WTC11 (cell line): ENCODE measurements around the gene RAD23B. TPM values are rescaled to one million over a fixed set of nuclear protein-coding genes. Genes with fewer than 3 reads are reported as not detected.

ENCODE experiments used
- ATAC-seq: fragments of 200-7000 bp; cut with Tn5 transposase; 2 replicates; pipeline ENCODE4 v1.10.0; 2021; ENCODE audit warnings: mild to moderate bottlenecking, moderate library complexity
- CTCF ChIA-PET: fragments of 300-600 bp; sonication (Branson Sonifier 250); formaldehyde crosslinking; loops from one replicate; lab custom pipeline; 2021; ENCODE audit warnings: antibody characterized with exemption; lab: Charles Lee
- POLR2A ChIA-PET: fragments of 350-600 bp; sonication (Branson Sonifier 250); formaldehyde crosslinking; loops from one replicate; lab custom pipeline; 2021; ENCODE audit warnings: antibody characterized with exemption; lab: Charles Lee
- DNase-seq: peaks from one replicate; pipeline ENCODE4 v3.0.0; 2021; ENCODE audit warnings: low spot score
- H3K27ac Mint-ChIP-seq: 2 replicates; pipeline ENCODE4 v1.8.0; 2021; ENCODE audit warnings: mixed read lengths
- H3K27me3 Mint-ChIP-seq: 2 replicates; pipeline ENCODE4 v1.8.0; 2021; ENCODE audit warnings: low read depth, mild to moderate bottlenecking, moderate library complexity, mixed read lengths
- H3K36me3 Mint-ChIP-seq: 2 replicates; pipeline ENCODE4 v1.8.0; 2021; ENCODE audit warnings: mixed read lengths
- H3K4me1 Mint-ChIP-seq: 2 replicates; pipeline ENCODE4 v1.8.0; 2022; ENCODE audit warnings: mixed read lengths
- H3K4me3 Mint-ChIP-seq: 2 replicates; pipeline ENCODE4 v1.8.0; 2021; ENCODE audit warnings: mild to moderate bottlenecking, moderate library complexity, mixed read lengths
- H3K9me3 Mint-ChIP-seq: 2 replicates; pipeline ENCODE4 v1.8.0; 2021; ENCODE audit warnings: mixed read lengths
- ATF3 ChIP-seq: sonication (generic); formaldehyde crosslinking; conservative IDR thresholded peaks from 2 replicates; pipeline ENCODE4 v1.8.1; 2022; ENCODE audit warnings: mild to moderate bottlenecking, missing genetic modification reagents
- CREB1 ChIP-seq: sonication (generic); formaldehyde crosslinking; IDR thresholded peaks from 2 replicates; pipeline ENCODE4 v1.8.0; 2023; ENCODE audit warnings: mild to moderate bottlenecking, missing genetic modification reagents
- ETV6 ChIP-seq: sonication (generic); formaldehyde crosslinking; IDR thresholded peaks from 2 replicates; pipeline ENCODE4 v1.8.1; 2022; ENCODE audit warnings: mild to moderate bottlenecking, missing genetic modification reagents
- GTF2I ChIP-seq: fragments of 250-450 bp; sonication (Bioruptor Pico); conservative IDR thresholded peaks from 2 replicates; pipeline ENCODE4 v1.4.0; 2021; ENCODE audit warnings: mild to moderate bottlenecking
- HMGA2 ChIP-seq: fragments of 250-450 bp; sonication (Bioruptor Pico); IDR thresholded peaks from 2 replicates; pipeline ENCODE4 v1.4.0; 2021; ENCODE audit warnings: mild to moderate bottlenecking, moderate library complexity
- NR1H2 ChIP-seq: sonication (generic); formaldehyde crosslinking; IDR thresholded peaks from 2 replicates; pipeline ENCODE4 v1.9.0; 2021; ENCODE audit warnings: mild to moderate bottlenecking, moderate library complexity, missing genetic modification reagents
- TEAD4 ChIP-seq: sonication (generic); formaldehyde crosslinking; IDR thresholded peaks from 2 replicates; pipeline ENCODE4 v1.8.0; 2022; ENCODE audit warnings: mild to moderate bottlenecking, missing genetic modification reagents
- TP53 ChIP-seq: sonication (generic); formaldehyde crosslinking; IDR thresholded peaks from 2 replicates; pipeline ENCODE4 v1.8.1; 2023; ENCODE audit warnings: mild to moderate bottlenecking, missing genetic modification reagents
- USF1 ChIP-seq: sonication (generic); formaldehyde crosslinking; IDR thresholded peaks from 2 replicates; pipeline ENCODE4 v1.8.0; 2022; ENCODE audit warnings: mild to moderate bottlenecking, missing genetic modification reagents
- ZNF138 ChIP-seq: sonication (generic); formaldehyde crosslinking; conservative IDR thresholded peaks from 2 replicates; pipeline ENCODE4 v1.8.1; 2022; ENCODE audit warnings: mild to moderate bottlenecking, moderate library complexity, missing genetic modification reagents
- ZNF396 ChIP-seq: fragments of 250-450 bp; sonication (Bioruptor Pico); IDR thresholded peaks from 2 replicates; pipeline ENCODE4 v1.8.0; 2021; ENCODE audit warnings: mild to moderate bottlenecking, moderate library complexity, borderline replicate concordance
- ZNF423 ChIP-seq: fragments of 250-450 bp; sonication (Bioruptor Pico); IDR thresholded peaks from 2 replicates; pipeline ENCODE4 v2.1.2; 2022; ENCODE audit warnings: mild to moderate bottlenecking, moderate library complexity
- ZNF425 ChIP-seq: fragments of 250-450 bp; sonication (Bioruptor Pico); conservative IDR thresholded peaks from 2 replicates; pipeline ENCODE4 v1.9.0; 2021; ENCODE audit warnings: mild to moderate bottlenecking
- total RNA-seq: library from RNA; stranded (reverse); gene quantifications from 3 replicates; pipeline ENCODE4 v1.2.3, GENCODE V29; 2021
- TF ChIP-seq, protein P1 (sequence below): sonication (generic); formaldehyde crosslinking; IDR thresholded peaks from 2 replicates; pipeline ENCODE4 v1.8.1; 2022; ENCODE audit warnings: mild to moderate bottlenecking, missing genetic modification reagents, moderate library complexity, borderline replicate concordance
- TF ChIP-seq, protein P2 (sequence below): sonication (generic); formaldehyde crosslinking; IDR thresholded peaks from 2 replicates; pipeline ENCODE4 v1.8.1; 2023; ENCODE audit warnings: mild to moderate bottlenecking, missing genetic modification reagents, borderline replicate concordance
- TF ChIP-seq, protein P3 (sequence below): sonication (generic); formaldehyde crosslinking; IDR thresholded peaks from 2 replicates; pipeline ENCODE4 v1.8.1; 2023; ENCODE audit warnings: mild to moderate bottlenecking, missing genetic modification reagents

Gene RAD23B
- total RNA-seq, 1 experiment from 2014 or later: 150 TPM

GRCh38 chr9:107281184-107281583 is 1.9 kb upstream of the RAD23B start (continued):
- TF ChIP-seq, protein P1, sequence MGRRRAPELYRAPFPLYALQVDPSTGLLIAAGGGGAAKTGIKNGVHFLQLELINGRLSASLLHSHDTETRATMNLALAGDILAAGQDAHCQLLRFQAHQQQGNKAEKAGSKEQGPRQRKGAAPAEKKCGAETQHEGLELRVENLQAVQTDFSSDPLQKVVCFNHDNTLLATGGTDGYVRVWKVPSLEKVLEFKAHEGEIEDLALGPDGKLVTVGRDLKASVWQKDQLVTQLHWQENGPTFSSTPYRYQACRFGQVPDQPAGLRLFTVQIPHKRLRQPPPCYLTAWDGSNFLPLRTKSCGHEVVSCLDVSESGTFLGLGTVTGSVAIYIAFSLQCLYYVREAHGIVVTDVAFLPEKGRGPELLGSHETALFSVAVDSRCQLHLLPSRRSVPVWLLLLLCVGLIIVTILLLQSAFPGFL (CRISPR knock-in tag): no peak

GRCh38 chr9:107281922-107282667 is 984 bp upstream of the RAD23B start:
- TF ChIP-seq CREB1 (CRISPR knock-in tag) (no peak), NR1H2 (CRISPR knock-in tag) (no peak), ATF3 (CRISPR knock-in tag) (no peak), GTF2I (CRISPR knock-in tag) (no peak), ZNF138 (CRISPR knock-in tag) (no peak), ZNF425 (CRISPR knock-in tag) (no peak), ZNF396 (CRISPR knock-in tag) (no peak), ZNF423 (CRISPR knock-in tag) (no peak), TP53 (CRISPR knock-in tag) (no peak), HMGA2 (CRISPR knock-in tag) (no peak), USF1 (CRISPR knock-in tag) (no peak), TEAD4 (CRISPR knock-in tag) (no peak), ETV6 (CRISPR knock-in tag) (no peak)
- TF ChIP-seq, protein P2, sequence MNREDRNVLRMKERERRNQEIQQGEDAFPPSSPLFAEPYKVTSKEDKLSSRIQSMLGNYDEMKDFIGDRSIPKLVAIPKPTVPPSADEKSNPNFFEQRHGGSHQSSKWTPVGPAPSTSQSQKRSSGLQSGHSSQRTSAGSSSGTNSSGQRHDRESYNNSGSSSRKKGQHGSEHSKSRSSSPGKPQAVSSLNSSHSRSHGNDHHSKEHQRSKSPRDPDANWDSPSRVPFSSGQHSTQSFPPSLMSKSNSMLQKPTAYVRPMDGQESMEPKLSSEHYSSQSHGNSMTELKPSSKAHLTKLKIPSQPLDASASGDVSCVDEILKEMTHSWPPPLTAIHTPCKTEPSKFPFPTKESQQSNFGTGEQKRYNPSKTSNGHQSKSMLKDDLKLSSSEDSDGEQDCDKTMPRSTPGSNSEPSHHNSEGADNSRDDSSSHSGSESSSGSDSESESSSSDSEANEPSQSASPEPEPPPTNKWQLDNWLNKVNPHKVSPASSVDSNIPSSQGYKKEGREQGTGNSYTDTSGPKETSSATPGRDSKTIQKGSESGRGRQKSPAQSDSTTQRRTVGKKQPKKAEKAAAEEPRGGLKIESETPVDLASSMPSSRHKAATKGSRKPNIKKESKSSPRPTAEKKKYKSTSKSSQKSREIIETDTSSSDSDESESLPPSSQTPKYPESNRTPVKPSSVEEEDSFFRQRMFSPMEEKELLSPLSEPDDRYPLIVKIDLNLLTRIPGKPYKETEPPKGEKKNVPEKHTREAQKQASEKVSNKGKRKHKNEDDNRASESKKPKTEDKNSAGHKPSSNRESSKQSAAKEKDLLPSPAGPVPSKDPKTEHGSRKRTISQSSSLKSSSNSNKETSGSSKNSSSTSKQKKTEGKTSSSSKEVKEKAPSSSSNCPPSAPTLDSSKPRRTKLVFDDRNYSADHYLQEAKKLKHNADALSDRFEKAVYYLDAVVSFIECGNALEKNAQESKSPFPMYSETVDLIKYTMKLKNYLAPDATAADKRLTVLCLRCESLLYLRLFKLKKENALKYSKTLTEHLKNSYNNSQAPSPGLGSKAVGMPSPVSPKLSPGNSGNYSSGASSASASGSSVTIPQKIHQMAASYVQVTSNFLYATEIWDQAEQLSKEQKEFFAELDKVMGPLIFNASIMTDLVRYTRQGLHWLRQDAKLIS (CRISPR knock-in tag): no peak; the same call in 1 of the 2 replicates
- TF ChIP-seq, protein P3, sequence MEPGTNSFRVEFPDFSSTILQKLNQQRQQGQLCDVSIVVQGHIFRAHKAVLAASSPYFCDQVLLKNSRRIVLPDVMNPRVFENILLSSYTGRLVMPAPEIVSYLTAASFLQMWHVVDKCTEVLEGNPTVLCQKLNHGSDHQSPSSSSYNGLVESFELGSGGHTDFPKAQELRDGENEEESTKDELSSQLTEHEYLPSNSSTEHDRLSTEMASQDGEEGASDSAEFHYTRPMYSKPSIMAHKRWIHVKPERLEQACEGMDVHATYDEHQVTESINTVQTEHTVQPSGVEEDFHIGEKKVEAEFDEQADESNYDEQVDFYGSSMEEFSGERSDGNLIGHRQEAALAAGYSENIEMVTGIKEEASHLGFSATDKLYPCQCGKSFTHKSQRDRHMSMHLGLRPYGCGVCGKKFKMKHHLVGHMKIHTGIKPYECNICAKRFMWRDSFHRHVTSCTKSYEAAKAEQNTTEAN: no peak
- DNase-seq (no peak), ATAC-seq (no peak)
- peak overlapping the region; percentile 81 for H3K4me3 Mint-ChIP-seq
- CTCF ChIA-PET: interaction anchor here (1.0 kb wide), 1 partner anchor 59 kb away, joined by 3 read pairs; no protein-coding TSS in a partner anchor
- no peaks in the 10 kb centered on the region; the same call in 1 of the 2 replicates for H3K9me3 Mint-ChIP-seq
- peaks cover 3% of the 10 kb centered on the region; the same call in 1 of the 2 replicates for H3K36me3 Mint-ChIP-seq
- H3K27me3 Mint-ChIP-seq: no peaks in the 10 kb centered on the region
- peak overlapping the region; percentile 91 for H3K27ac Mint-ChIP-seq
- peaks cover 44% of the 10 kb centered on the region for H3K4me1 Mint-ChIP-seq
- POLR2A ChIA-PET: interaction anchor here (1.5 kb wide), 1 partner anchor 21 kb away, joined by 3 read pairs; no protein-coding TSS in a partner anchor
